GM19023 (cell line): ENCODE data around the gene ZMIZ1.

Experiments
- ATAC-seq: cut with Tn5 transposase; IDR thresholded peaks from one replicate; pipeline ENCODE4 v1.9.1; 2021; ENCODE audit warnings: mild to moderate bottlenecking, moderate library complexity; ENCODE audit not compliant: unreplicated experiment

The ZMIZ1 gene

DNA sequence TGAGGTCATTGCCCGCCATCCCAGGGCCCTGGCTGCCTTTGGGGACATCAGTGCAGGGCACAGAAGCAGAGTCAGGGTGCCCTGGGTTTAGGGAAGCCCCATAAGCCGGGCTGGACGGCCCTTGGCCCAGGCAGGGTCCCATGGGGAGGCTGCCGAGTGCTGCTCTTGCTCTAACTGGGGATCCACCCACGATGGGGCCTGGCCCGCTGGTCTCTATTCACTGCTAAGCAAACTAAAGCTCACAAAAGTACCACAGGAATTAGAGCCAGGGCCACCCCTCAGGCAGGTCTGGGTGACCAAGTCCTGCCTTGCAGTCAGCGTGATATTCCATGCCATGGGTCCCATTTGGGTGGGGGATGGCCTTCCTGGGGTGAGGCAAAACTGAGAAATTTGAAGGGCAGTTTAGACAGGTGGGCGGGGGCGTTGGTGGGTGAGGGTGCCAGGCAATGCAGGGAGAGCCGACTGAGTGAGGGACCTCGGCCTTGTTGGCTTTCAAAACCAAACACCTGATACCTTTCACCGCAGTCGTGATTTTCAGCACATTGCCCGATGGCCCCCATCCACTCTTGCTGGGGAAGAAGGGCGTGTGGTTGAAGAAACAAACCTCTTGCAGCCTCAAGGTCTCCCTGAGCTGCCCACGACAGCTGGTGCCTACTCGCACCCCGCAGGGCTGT lies 185.7 kb downstream of the ZMIZ1 start:
- ATAC-seq, result no peak

DNA sequence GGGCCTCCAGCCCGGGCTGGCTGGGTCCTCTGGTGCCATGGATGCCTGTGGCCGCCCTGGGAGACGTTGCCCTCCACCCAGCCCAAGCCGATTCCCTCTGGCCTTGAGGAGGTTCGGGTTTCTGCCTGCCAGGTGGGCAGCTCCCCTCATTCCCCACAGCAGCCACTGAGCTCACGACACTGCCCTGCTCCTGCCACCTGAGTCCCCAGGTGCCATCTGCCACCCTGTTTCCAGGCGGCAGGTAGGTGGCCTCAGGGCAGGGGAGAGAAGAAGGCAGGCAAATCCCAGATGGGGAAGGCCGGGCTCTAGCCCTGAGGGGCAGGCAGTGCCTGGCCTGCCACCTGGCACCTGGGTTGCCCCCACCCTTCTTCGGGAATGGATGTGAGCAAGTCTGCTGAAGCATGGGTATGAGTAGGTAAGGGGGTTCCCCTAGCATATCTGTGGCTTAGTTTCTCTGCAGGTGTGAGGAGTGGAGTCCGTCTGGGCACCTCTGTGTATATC lies 186.3 kb downstream of the ZMIZ1 start:
- ATAC-seq, result no peak

DNA sequence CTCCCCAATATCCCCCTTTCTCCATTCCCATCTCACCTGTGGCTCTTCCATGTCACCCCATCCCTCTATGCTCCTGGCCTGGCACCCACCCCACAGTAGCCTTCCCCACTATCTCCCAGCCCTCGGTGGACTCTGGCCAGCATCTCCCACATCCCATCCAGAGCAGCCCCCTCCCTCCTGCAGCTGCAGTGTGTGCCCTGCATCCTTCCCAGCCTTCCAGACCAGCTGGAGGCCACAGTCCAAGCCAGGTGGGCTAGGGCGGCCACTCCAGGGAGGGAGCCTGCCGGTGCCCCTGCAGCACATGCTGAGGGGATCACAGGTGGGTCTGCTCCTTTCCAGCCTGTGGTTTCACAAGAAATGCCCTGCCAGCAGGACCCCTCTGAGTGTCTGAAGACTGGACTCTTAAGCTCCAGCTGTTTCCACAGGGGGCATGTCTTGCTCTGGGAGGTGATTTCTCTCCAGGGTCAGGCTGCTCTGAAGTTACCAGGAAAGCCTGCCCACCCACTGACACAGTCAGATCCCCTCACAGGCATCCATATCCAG lies 187.6 kb downstream of the ZMIZ1 start:
- ATAC-seq, result no peak

DNA sequence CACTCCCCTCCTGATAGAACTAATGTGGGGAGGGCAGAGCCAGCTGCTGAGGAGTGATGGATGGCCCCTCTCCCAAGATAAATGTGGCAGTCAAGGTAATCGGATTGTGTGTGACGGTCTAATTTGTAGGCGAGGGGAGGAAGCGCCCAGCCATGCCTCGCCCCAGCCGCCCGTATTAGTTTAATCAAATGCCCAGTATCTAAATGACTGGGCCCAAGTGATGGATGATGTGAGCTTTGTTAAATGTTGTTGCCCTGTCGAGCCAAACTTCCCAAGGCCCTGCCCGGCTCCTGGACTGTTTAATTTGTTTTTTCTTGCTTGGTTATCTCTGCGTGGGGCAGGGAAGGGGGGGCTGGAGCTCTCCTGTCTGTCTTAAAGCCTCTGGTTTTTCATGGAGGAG lies 190.1 kb downstream of the ZMIZ1 start:
- no peak for ATAC-seq

DNA sequence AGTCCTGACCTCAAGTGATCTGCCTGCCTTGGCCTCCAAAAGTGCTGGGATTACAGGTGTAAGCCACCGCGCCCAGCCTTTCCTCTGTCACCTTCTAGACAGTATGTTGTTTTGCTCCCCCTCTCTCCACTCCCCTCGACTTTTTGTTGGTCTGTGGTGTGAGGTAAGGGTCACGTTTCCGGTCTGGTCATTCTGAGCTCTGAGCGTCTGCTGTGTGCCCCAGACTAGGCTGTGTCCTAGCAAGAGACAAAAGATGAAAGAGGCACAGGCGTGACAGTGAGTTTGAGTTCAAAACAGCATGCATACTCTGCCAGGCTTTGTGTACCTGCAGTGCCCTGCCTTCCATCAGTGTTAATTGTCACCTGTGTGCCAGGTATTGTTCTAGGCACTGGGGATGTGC lies 191.1 kb downstream of the ZMIZ1 start:
- no peak for ATAC-seq

DNA sequence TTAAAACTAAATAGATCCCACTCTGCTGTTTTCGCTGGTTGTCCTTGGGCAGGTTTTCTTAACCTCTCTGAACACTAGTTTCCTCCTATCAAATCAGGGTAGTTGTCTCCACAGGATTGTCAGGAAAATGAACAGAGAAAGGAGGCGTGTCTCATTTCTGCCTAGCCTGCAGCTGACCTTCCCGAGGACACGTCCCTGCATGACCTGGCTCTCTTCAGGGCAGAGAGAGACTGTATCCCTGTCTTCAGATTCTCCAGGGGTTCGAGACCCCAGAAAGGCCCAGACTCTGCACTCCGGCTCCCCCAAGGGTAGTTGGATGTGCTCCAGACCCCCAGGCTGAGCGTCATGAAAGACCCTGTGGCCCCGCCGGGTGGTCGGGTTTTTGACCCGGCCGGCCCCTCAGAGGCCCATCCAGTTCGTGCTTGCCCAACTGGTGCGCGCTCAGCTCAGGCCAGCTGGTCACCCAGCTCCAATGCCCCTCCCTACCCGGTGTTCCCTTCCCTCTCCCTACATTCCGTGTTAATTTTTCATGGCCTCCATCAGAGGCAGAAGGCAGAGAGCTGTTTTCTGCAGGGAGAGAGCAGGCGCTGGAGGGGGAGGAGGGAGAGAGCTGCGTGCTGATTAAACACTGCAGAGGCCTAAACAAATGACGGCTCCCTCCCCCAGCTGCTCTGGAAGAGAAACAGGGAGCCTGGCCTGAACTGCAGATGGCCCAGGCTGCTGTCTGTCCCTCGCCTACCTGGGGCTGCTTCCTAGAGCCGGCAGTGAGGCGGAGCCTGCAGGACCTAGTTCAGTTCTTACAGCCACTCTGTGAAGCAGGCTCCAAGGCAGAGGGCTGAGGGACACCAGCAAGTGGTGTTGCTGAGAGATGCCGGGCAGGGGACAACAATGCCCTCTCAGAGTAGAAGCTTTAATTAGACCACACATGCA lies 192.3 kb downstream of the ZMIZ1 start:
- no peak for ATAC-seq

DNA sequence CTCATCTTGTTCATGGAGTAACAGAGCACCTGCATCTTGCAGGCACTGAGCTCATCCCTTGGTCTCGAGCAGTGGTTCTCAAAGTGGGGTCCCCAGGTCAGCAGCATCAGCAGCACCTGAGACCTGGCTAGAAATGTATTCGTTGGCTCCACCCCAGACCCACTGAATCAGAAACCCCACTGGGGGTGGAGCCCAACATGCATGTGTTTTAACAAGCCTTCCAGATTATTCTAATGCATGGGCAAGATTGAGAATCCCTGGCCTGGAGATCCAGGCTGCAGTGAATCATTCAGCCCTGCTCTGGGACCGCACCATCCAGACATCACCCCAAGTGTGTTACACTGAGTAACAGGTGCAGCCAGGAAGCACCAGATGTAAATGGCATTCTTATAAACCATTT lies 193.4 kb downstream of the ZMIZ1 start:
- no peak for ATAC-seq

DNA sequence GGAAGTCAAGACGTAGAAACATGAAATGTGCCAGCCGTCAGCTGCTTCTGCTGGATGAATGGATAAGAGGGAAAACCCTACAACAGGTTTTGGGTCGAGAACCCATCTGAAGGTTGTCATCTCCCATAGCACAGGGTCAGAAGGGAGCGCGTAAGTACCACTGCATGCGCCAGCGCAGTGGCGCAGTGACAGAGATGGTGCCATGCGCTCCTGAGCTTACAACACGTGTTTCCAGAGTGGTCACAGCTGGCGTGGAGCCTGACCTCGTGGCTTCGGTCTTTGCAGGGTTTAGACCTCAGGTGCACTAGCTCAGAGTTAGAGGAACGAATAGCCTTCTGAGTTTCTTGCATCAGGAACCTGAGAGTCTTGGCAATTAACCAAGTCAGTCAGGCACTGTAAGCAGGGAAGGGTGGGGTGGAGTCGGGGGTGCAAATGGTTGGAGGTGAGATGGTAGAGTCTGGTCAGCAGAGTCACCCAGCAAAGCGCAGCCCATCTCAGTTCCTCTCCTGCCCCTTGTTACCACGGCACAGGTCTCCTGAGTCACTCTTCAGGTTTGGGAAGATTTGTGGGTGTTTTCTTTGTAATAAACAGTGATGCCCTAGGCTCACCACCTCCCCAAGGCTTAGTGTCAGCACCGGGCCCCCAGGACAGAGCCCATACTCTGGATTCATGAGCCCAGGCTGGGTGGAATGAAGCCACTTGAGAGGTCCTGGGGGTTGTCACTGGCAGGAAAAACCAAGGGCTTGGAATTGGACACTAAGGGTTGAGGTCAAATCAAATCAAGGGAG lies 194.4 kb downstream of the ZMIZ1 start:
- ATAC-seq, result no peak

DNA sequence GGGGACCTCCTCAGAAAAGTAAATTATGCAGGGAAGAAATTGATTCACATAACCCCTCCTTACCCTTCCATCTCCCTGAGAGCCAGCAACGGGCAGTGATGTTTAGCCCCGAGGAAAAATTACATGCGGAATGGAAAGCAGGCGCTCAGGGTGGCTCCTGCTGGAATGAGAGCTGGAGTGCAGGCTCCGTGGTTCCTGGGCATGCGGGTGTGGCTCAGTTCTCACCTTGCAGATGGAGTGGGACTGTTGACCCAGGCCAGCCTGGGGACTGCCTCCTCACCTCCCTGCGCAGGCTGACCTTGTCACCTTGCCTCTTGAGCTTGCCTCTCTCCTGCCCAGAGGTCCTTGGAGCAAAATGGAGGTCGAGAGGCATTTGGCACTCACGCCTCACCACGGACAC lies 195.2 kb downstream of the ZMIZ1 start:
- no peak for ATAC-seq

DNA sequence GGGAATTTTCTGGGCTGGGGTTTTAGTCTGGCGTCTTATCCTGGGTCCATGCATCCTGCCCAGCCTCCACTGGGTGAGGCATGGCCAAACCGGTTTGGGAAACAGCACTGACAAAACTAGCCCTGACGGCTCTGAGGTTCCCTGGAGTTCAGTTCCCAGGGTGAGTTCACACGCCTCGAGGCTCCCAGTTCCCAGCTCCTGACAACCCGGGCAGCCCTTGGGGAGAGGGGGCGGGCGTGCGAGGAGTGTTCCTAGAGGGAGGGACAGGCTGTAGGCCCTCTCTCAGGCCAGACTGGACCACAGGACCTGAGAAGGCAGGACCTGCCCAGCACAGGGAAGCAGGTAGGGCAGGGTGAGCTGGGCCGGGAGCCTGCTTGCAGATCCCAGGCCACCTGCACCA lies 196.2 kb downstream of the ZMIZ1 start:
- no peak for ATAC-seq

DNA sequence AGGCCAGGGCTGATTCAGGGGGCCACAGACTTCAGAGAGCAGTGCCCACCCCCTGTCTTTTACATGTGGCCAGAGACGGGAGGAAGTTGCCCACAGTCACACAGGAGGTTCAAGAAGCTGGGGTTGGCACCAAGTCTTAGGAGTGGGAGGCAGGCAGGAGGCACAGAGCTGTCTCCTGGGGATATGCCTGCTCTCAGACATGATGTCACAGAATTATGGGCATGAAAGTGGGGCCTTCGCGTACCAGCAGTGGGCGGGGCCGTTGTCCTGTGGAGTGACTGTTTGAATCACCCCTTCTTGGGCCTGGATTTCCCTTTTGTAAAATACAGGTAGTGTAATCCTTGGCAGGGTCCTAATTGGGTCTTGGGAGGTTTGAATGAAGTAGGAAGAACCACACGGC lies 197.3 kb downstream of the ZMIZ1 start:
- ATAC-seq, result peak; percentile 27

DNA sequence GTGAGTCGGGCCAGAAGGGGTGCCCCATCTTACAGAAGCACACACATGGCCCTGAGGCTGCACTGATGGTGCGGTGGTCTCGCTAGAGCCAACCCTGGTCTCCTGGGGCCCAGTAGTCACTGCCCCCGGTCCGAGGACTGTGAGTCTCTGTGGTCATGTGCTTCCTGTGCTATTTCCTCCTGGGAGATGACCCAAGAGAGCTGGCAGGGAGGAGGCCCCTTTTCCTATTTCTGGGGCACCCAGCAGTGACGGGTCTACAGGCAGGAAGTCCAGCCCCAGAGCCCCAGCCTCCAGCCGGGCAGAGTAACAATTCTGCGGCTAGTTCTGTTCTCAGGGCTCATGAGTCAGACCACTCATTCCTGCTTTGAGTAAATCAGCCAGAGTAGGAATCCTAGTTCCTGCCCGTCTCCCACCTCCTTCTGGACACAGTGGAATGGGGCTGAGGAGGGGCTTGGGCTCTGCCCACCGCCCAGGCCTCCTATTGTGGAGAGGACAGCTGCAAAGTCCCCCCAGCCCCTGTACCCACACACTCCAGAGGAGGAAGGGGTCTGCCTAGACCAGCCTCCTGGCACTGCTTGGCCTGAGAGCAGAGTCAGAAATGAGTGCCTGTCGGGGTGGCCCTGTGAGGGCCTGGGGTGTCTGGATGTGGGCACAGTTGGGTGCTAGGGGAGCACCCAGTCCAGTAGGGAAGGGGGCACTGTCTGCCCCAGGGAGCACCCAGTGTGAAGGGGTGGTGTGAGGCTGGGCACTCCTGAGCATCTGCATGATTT lies 198.0 kb downstream of the ZMIZ1 start:
- ATAC-seq, result peak; percentile 85

DNA sequence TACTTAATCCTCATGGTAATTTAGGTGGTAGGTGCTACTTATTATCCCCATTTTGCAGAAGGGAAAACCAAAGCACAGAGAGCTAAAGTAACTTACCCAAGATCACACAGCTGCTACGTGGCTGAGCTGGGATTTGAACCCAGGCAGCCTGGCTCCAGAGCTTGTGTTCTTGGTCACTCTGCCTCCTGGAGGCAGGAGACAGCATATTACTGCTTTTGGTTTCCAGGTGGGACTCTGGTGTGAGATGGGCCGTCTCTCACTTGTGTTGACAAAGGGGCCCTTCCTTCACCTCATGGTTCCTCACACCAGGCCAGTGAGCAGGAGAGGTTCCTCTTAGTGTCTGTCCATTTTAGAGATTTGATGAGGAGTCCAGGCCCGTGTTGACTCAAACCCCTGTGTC lies 198.7 kb downstream of the ZMIZ1 start:
- no peak for ATAC-seq

DNA sequence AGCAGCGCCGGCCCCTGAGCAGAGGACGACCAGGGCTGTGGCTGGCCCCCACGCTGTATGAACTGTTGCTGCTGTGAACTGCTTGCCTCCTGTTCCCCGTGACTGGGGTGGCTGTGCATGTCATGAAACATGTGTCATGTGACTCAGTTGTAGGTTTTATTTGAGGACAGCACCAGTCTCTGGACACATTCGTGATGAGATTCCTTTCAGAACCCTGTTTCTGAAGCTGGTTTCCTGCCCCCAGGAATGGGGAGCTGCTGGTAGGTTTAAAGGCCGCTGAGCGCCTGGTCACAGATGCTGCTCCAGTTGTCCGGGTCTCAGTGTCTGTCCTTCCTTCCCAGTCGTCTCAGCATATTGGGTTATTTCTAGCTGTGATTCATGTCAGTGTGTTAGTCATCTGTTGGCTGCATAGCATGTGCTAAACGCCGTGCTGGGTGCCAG lies 199.4 kb downstream of the ZMIZ1 start:
- no peak for ATAC-seq

DNA sequence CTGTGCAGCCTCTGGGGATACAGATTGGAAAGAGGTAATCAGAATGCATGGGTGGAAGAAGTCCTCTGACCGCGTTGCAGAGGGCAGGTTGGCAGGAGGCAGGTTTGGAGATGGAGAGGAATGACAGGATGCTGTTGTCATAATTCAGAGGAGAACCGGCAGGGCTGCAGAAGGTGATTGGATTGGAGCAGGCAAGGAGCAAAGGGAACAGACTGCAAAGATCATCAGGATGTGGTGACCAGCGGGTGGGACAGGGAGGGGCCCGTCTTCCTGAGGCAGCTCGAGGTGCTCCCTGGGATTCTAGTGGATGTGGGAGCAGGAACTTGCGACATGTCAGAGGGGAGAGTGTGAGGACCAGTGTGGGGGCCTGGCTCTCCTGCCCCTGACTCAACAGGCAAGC lies 200.0 kb downstream of the ZMIZ1 start:
- no peak for ATAC-seq

DNA sequence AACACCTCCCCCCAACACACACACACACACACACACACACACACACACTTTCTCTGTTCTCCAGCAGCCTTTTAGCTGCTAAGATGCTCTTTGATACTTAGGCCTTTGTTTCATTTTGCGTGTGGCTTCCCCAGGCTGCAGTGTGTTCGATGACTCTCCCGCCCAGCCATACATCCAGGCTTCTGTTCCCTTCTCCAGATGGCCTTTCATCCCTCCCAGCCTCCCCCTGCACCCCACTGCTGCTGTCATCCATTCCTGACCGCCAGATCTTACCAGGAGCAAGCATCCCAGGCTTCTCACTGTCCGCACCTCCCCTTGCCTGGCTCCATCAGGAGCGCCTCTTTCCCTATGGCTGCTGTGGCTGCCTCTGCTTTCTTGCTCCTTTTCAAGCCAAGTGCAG lies 200.7 kb downstream of the ZMIZ1 start:
- ATAC-seq, result no peak

DNA sequence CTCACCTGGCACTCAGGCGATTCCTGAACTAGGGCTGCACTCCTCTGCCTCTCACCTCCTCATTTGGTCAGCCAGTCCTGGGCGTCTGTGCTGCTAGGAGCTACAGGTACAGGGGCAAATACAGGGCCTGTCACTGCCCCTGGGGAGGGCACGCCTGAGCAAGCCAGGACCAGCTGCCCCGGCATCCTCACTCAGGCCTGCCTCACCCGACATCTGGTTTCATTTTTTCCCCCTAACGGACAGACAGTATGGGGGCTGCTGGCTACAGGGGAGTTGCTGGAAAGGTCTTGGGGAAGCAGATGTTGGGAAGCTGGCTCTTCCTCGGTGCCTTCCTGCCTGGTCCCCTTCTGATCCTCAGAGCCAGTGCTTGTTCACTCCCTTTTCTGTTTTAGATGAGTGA lies 201.2 kb downstream of the ZMIZ1 start:
- ATAC-seq, result no peak

DNA sequence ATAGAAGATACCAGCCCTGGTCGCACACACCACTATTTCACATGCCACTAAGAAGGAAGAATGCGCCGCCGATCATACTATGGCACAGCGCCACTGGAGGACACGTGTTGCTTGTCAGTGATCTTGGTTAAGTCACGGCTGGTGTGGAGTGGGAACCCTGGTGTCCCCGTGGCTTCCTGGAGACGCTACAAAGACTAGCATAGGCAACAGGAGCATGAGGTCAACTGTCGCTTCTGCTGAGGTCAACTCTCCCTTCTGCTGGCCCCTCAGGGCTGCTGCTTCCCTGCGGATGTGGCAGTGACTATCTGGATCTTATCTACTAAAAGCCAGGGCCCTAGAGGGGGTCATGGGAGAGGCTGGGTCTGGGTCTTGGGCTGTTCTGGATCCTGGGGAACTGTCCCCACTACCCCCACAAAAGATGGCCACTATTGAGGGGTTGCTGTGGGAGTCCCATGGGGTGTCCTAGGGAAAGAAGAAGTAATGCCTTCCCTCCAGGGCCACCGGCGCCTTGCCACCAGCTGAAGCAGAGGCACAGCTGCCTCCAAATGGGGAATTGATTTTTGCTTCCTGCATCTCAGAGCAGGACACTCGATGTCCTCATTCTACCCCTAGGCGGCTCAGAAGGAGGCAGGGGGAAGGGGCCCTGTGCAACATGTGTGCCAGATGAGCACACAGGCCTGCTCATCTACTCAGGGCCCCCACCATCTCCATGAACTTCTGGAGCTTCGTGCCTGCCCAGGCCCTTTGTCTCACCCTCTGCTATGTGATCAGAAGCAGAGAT lies 201.9 kb downstream of the ZMIZ1 start:
- no peak for ATAC-seq

DNA sequence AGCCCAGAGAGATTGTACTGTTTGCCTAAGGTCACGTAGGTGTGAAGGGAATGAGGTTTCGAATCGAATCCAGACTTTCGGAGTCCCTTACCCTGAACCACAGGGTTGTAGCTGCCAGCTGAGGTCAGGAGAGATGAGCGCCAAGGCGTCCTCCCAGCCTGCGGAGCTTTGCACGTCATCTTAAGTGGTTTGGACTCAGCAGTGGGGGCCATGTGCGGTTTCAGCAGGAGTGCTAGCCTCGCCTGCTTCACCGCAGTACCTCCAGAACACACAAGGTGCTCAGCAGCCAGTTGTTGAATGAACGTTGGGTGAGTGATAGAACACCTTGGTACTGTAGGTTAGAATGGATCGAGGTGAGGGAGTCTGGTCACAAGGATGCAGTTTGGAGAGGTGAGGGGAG lies 203.6 kb downstream of the ZMIZ1 start:
- no peak for ATAC-seq

DNA sequence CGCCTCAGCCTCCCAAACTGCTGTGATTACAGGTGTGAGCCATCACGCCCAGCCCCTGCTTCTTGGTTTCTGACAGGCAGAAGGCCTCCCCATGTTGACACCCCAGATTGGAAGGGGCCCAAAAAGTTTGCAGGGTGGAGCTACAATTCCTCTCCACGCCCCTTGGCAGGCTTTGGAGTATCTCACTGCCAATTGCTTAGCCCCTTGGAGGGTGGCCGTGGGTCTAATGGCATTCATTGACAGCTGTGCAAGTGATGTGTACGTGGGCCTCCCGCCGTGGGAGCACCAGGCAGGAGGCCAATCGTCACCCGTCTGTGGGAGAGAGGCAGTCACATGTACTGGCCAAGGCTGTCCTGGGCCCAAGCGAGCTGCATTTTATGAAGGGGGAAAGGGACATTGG lies 204.8 kb downstream of the ZMIZ1 start:
- ATAC-seq, result no peak
